Tibial nerve (tissue), 4 donors: ENCODE results near the gene ASCL2.
A peak's percentile ranks its signal among the peaks of the same experiment; 100 is the strongest.

Experiments used
- CTCF ChIP-seq, 5 experiments: fragments of 200-600 bp in 3 of 5; fragments of 450-650 bp in 2 of 5; sonication (generic) in 3 of 5; IDR thresholded peaks; one replicate each; pipeline ENCODE4 v1.5.1; 2016 to 2019; ENCODE audit warnings: antibody characterized with exemption in 5 of 5, mild to moderate bottlenecking in 3 of 5, moderate library complexity in 2 of 5
- EP300 ChIP-seq, 2 donors: sonication (generic); formaldehyde crosslinking; IDR thresholded peaks; one replicate each; pipeline ENCODE4 v1.6.1; 2017; ENCODE audit warnings: antibody characterized with exemption in 2 of 2, mild to moderate bottlenecking in 1 of 2
- POLR2A ChIP-seq, 2 donors: fragments of 450-650 bp; IDR thresholded peaks; one replicate each; pipeline ENCODE4 v1.6.1; 2017; ENCODE audit warnings: antibody characterized with exemption in 2 of 2, mild to moderate bottlenecking in 2 of 2, moderate library complexity in 2 of 2

- peak in 1 of 5 experiments; percentile 26 for TF ChIP-seq CTCF (IDR thresholded peaks at IDR 0.05)
- TF ChIP-seq POLR2A (IDR thresholded peaks at IDR 0.05): no peak
- no peak for TF ChIP-seq EP300 (IDR thresholded peaks at IDR 0.05)
Measured at GRCh38 chr11:2313051-2313951, 42.9 kb upstream of the ASCL2 start.
